Measurements from ENCODE around the gene LCN12. TPM values are rescaled to one million over a fixed set of nuclear protein-coding genes. Genes with fewer than 3 reads are reported as not detected.

Gene LCN12
- total RNA-seq, 1 experiment from 2014 or later, result not detected

- Histone ChIP-seq H3K36me3 (peaks cover 32% of the 10 kb centered on the region), H3K4me3 (no peak overlapping the region), H3K27ac (no peak overlapping the region), H3K27me3 (replicated peaks) (no peaks in the 10 kb centered on the region), H3K4me1 (replicated peaks) (no peaks in the 10 kb centered on the region), H3K9me3 (replicated peaks) (no peaks in the 10 kb centered on the region)
- DNase-seq (ENCODE audit: low read depth in 1 of 2, low spot score in 2 of 2), result no peak
Measured at GRCh38 chr9:136935651-136936050, 16.4 kb upstream of the LCN12 start.

GRCh38 chr9:136936645-136937170 is 15.4 kb upstream of the LCN12 start:
- Histone ChIP-seq H3K9me3 (replicated peaks) (no peaks in the 10 kb centered on the region), H3K4me1 (replicated peaks) (no peaks in the 10 kb centered on the region), H3K36me3 (peaks cover 41% of the 10 kb centered on the region), H3K27me3 (replicated peaks) (no peaks in the 10 kb centered on the region), H3K27ac (no peak overlapping the region), H3K4me3 (no peak overlapping the region)
- no peak for DNase-seq (ENCODE audit: low read depth in 1 of 2, low spot score in 2 of 2)

- H3K27me3 ChIP-seq (replicated peaks), result no peaks in the 10 kb centered on the region
- H3K9me3 ChIP-seq (replicated peaks), result no peaks in the 10 kb centered on the region
- DNase-seq (ENCODE audit: low read depth in 1 of 2, low spot score in 2 of 2), result no peak
- H3K4me3 ChIP-seq, result no peak overlapping the region
- H3K36me3 ChIP-seq, result peaks cover 46% of the 10 kb centered on the region
- no peaks in the 10 kb centered on the region for H3K4me1 ChIP-seq (replicated peaks)
- H3K27ac ChIP-seq, result no peak overlapping the region
Measured at GRCh38 chr9:136937186-136938001, 14.7 kb upstream of the LCN12 start.

- Histone ChIP-seq H3K4me1 (replicated peaks) (peaks cover 17% of the 10 kb centered on the region), H3K4me3 (no peak overlapping the region), H3K36me3 (peaks cover 64% of the 10 kb centered on the region), H3K27me3 (replicated peaks) (no peaks in the 10 kb centered on the region), H3K27ac (no peak overlapping the region), H3K9me3 (replicated peaks) (no peaks in the 10 kb centered on the region; the same call in 1 of the 2 replicates)
- DNase-seq (ENCODE audit: low read depth in 1 of 2, low spot score in 2 of 2), result no peak
Measured at GRCh38 chr9:136939431-136939995, 12.6 kb upstream of the LCN12 start.

- Histone ChIP-seq H3K27me3 (replicated peaks) (no peaks in the 10 kb centered on the region), H3K4me1 (replicated peaks) (peaks cover 21% of the 10 kb centered on the region), H3K36me3 (peaks cover 63% of the 10 kb centered on the region)
Measured at GRCh38 chr9:136939996-136940525, 12.0 kb upstream of the LCN12 start.

DNA sequence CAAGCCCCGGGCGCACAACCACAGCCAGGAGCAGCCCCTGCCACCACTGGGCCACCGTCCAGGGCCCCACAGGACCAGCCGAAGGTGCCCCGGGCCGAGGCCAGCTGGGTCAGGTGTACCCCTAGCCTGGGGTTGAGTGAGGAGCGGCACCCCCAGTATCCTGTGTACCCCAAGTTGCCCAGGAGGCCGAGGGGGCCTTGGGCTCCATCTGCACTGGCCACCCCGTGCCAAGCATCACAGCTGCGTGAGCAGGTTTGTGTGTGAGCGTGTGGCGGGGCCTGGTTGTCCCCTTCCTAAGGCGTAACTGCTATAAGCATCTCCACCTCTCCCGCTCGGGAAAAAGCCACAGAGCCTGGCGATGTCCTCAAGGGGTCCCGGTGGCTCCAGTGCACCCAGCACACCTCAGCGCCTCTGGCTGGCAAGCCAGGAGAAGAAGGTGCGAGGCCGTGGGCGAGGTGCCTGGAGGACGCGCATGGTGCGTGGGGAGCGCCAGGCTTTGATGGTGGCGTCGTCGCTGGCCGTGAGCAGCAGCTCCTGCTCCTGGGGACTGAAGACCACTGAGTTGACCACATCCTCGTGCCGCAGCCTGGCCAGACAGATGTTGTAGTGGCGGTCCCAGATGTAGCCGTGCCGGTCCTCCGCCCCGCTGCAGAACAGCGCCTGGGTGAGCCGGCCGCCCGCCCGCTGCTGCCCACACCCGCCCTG is 11.4 kb upstream of the LCN12 start:
- Histone ChIP-seq H3K36me3 (peaks cover 63% of the 10 kb centered on the region), H3K9me3 (replicated peaks) (no peaks in the 10 kb centered on the region; the same call in 1 of the 2 replicates), H3K27me3 (replicated peaks) (no peaks in the 10 kb centered on the region), H3K27ac (no peak overlapping the region), H3K4me3 (no peak overlapping the region), H3K4me1 (replicated peaks) (peaks cover 21% of the 10 kb centered on the region)
- no peak for DNase-seq (ENCODE audit: low read depth in 1 of 2, low spot score in 2 of 2)

More at GRCh38 chr9:136939996-136940525, 12.0 kb upstream of the LCN12 start:
- no peak overlapping the region for H3K4me3 ChIP-seq
- no peak for DNase-seq (ENCODE audit: low read depth in 1 of 2, low spot score in 2 of 2)
- no peak overlapping the region for H3K27ac ChIP-seq
- no peaks in the 10 kb centered on the region; the same call in 1 of the 2 replicates for H3K9me3 ChIP-seq (replicated peaks)

GRCh38 chr9:136941231-136942111 is 10.6 kb upstream of the LCN12 start:
- H3K36me3 ChIP-seq, result peaks cover 63% of the 10 kb centered on the region
- DNase-seq (ENCODE audit: low read depth in 1 of 2, low spot score in 2 of 2), result no peak
- no peak overlapping the region for H3K27ac ChIP-seq
- no peaks in the 10 kb centered on the region; the same call in 1 of the 2 replicates for H3K9me3 ChIP-seq (replicated peaks)
- no peaks in the 10 kb centered on the region for H3K27me3 ChIP-seq (replicated peaks)
- H3K4me1 ChIP-seq (replicated peaks), result peaks cover 21% of the 10 kb centered on the region
- H3K4me3 ChIP-seq, result no peak overlapping the region

- no peak for DNase-seq (ENCODE audit: low read depth in 1 of 2, low spot score in 2 of 2)
- Histone ChIP-seq H3K27me3 (replicated peaks) (no peaks in the 10 kb centered on the region), H3K4me1 (replicated peaks) (peaks cover 21% of the 10 kb centered on the region), H3K9me3 (replicated peaks) (no peaks in the 10 kb centered on the region; the same call in 1 of the 2 replicates), H3K36me3 (peaks cover 60% of the 10 kb centered on the region), H3K27ac (no peak overlapping the region), H3K4me3 (no peak overlapping the region)
Measured at GRCh38 chr9:136942112-136942880, 9.8 kb upstream of the LCN12 start.

DNA sequence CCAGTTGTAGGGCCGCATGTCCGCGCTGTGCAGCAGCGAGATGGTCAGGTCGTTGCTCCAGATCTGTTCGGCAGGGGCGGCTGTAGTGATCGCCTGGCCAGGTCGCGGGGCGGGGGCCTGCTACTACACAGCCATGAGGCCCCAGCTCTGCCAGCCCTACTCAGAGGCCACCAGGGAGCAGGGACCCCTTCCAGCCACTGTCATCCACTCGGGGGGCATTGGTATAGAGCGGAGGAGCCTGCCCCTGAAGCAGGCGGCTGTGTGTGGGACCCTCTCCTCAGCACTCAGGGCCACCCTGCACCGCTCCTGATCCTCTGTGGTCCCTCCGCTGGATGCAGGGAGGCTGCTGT is 9.2 kb upstream of the LCN12 start:
- H3K9me3 ChIP-seq (replicated peaks), result no peaks in the 10 kb centered on the region; the same call in 1 of the 2 replicates
- no peak for DNase-seq (ENCODE audit: low read depth in 1 of 2, low spot score in 2 of 2)
- H3K36me3 ChIP-seq, result peaks cover 55% of the 10 kb centered on the region
- peak overlapping the region; percentile 100 for H3K4me3 ChIP-seq
- no peaks in the 10 kb centered on the region for H3K27me3 ChIP-seq (replicated peaks)
- H3K27ac ChIP-seq, result no peak overlapping the region
- peaks cover 24% of the 10 kb centered on the region for H3K4me1 ChIP-seq (replicated peaks)

GRCh38 chr9:136943291-136944211 is 8.5 kb upstream of the LCN12 start:
- peak overlapping the region; percentile 85 for H3K27ac ChIP-seq
- H3K4me1 ChIP-seq (replicated peaks), result peaks cover 30% of the 10 kb centered on the region
- H3K36me3 ChIP-seq, result peaks cover 55% of the 10 kb centered on the region
- H3K9me3 ChIP-seq (replicated peaks), result no peaks in the 10 kb centered on the region; the same call in 1 of the 2 replicates
- H3K27me3 ChIP-seq (replicated peaks), result no peaks in the 10 kb centered on the region
- no peak for DNase-seq (ENCODE audit: low read depth in 1 of 2, low spot score in 2 of 2)
- H3K4me3 ChIP-seq, result peak overlapping the region; percentile 100

DNA sequence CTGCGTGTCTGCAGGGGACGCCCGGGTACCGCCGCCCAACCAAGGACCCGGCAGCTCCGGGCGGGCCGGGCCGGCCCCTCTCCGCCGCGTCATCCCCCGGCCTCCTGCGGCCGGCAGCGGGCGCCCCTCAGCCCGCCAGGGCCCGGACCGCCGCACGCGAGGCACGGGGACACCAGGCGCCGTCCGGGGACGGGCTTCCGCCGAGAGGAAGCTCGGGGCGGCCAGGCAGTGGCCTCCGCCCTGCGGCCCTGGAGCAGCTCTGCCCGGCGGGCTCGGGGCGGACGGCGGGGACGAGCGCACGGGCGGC is 7.9 kb upstream of the LCN12 start:
- peak in 1 of 2 experiments; percentile 62 for DNase-seq (ENCODE audit: low read depth in 1 of 2, low spot score in 2 of 2)
- peaks cover 30% of the 10 kb centered on the region for H3K4me1 ChIP-seq (replicated peaks)
- peak overlapping the region; percentile 85 for H3K27ac ChIP-seq
- H3K36me3 ChIP-seq, result peaks cover 53% of the 10 kb centered on the region
- H3K4me3 ChIP-seq, result peak overlapping the region; percentile 100
- no peaks in the 10 kb centered on the region; the same call in 1 of the 2 replicates for H3K9me3 ChIP-seq (replicated peaks)
- no peaks in the 10 kb centered on the region for H3K27me3 ChIP-seq (replicated peaks)
